ENCODE data around the gene NOP53. TPM values are rescaled to one million over a fixed set of nuclear protein-coding genes. Genes with fewer than 3 reads are reported as not detected.
"Not testable (repeated sequence)": the region's sequence is repeated elsewhere in the genome, so short reads cannot be mapped to it uniquely, and the experiment has no call there.

The NOP53 gene
- total RNA-seq, 2 donors from 2014 or later: 184 to 201 TPM

DNA sequence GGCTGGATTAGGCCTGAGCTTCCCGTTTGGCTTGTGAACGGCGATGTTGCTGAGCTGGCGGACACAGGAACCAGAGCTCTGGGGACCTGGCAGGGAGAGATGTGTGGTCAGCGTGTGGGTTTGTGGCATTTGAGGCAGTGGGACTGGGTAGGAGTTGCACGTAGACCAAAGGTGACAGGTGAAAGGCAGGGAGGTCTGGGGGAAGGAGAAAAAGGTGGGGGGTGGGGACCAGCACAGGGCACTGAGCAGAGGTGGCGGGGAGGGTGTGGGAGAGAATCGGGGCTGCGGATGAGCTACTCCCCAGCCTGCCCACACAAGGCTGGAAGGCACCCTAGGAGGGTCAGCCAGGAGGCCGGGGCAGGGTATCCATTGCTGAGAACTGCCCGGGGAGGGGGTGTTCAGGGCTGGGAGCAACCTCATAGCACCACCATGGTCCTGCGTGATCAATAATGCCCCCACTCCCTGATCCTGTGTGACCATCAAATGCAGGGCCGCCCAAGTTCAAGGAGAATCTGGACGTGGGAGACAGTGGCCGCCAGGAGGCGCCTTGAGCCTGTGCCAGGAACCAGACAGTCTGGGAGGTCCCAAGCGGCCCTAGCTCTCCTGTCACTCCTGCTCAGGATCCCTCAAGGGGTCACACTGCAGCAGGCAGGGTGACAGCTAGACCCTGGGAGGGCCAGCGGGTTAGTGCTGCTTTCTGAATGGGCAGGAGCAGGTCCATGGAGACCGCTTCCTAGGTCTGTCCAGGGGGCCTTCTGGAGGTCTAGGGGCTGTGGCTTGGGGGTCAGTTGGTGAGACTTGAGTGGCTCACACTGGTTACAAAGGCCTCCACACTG lies 20.4 kb downstream of the NOP53 start:
- intact Hi-C loops (cut with DNase I): no loop called here
- peak; percentile 91 for DNase-seq (ENCODE audit: low spot score)

DNA sequence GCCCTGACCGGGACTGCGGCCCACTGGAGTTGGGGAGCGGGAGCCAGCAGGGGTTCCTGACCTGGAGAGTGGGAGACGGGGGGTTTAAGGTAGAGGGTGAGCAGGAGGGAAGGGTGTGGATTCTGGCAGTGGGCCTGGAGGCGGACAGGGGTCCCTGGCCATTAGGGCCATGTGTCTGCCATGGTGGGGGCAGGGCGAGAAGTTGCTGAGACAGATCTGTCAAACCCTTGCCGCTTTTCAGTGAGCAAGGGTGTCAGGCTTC lies 20.9 kb downstream of the NOP53 start:
- intact Hi-C loops (cut with DNase I): no loop called here
- no peak for DNase-seq (ENCODE audit: low spot score)

DNA sequence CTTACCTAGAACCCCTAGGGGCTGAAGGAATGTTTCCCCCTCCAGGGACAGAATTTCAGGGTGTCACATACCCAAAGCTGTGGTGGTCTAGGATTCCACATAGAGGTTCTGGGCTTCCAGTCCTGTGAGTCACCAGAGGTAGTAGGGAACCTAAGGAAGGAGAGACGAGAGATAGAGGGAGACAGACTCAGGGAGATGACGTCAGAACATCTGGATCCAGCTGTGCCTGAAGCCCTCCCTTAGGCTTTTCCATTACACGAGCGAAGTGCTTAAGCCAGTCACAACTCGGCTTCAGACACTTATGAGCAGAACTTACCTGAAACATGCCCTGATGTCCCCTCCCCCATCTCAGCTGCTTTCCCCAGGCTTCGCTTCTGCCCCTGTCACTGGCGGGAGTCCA lies 21.3 kb downstream of the NOP53 start:
- no peak for DNase-seq (ENCODE audit: low spot score)
- intact Hi-C loops (cut with DNase I): no loop called here

DNA sequence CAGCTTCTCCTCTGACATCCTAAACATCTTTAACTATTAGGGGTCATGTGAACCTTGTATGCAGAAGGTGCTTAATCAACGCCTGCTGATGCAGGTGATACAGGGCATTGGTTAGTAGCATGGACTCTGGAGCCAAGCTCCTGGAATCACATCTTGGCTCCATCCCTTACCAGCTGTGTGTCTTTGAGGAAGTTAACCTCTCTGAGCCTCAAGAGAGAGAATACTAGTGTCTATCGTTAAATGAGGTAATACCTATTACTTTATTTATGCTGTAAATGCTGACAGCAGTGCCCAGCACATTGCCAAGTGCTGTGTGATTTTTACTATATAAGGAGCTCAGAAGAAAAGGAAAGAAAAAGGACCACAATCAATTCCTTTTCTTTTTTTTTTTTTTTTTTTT lies 22.0 kb downstream of the NOP53 start:
- intact Hi-C loops (cut with DNase I): no loop called here
- DNase-seq (ENCODE audit: low spot score): no peak

DNA sequence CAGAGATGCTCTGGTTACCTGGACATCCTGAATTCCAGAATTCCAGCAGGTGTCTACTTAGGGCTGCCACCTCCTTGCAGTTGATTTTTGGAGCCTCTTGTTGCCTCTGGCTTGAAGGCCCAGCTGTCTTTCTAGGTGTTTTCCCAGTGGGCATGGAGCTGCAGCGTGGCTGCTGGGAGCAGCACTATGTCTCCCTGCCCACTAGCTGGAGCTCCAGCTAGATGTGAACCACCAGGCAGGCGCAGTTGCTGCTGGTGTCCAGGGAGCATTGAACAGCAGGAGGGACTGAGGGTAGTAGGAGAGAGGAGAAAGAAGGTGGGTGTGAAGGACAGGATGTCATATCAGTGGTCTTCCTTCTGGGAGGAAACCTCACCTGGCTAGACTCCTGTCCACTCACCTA lies 23.3 kb downstream of the NOP53 start:
- DNase-seq (ENCODE audit: low spot score): no peak
- intact Hi-C loops (cut with DNase I): no loop called here

DNA sequence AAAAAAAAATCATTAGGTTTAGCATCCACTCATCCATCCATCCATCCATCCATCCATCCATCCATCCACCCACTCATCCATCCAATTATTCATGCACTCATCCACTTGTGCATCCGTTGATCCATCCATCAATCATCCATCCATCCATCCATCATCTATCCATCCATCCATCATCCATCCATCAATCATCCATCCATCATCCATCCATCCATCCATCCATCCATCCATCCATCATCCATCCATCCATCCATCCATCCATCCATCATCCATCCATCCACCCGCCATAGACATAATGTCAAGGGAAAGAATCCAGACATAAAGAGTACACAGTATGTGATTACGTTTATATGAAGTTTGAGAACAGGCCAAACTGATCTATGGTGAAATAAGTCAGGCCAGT lies 24.2 kb downstream of the NOP53 start:
- DNase-seq (ENCODE audit: low spot score): no peak
- intact Hi-C loops (cut with DNase I): no loop called here

DNA sequence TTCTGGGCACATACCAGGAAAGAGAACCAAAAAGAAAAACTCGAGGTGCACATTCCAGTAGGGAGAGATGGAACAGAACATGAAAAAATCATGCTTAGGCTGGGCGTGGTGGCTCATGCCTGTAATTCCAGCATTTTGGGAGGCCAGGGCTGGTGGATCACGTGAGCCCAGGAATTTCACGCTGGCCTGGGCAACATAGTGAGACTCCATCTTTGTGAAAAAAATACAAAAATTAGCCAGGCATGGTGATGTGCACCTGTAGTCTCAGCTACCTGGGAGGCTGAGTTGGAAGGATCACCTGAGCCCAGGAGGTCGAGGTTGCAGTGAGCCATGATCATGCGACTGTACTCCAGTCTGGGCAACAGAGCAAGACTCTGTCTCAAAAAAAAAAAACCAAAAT lies 25.9 kb downstream of the NOP53 start:
- DNase-seq (ENCODE audit: low spot score); intact Hi-C loops (cut with DNase I): not testable (repeated sequence)

DNA sequence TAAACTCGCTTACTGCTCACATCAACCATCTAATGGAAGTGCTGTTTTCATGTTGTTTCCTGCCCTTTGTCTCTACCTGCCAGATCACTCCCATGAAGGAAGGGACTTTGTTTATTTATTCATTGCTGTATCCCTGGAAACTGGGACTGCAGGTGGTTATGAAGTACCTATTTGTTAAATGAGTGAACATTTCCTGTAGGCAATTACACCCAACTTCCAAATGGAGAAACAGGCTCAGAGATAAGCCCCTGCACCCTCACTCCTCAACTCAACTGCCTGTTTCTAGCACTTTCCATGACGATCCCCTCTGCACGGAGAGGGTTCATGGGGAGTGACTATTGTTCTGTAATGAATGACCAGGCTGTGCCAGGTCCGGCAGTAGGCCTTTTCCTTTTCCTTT lies 31.2 kb downstream of the NOP53 start:
- intact Hi-C loops (cut with DNase I): no loop called here
- DNase-seq (ENCODE audit: low spot score): no peak

DNA sequence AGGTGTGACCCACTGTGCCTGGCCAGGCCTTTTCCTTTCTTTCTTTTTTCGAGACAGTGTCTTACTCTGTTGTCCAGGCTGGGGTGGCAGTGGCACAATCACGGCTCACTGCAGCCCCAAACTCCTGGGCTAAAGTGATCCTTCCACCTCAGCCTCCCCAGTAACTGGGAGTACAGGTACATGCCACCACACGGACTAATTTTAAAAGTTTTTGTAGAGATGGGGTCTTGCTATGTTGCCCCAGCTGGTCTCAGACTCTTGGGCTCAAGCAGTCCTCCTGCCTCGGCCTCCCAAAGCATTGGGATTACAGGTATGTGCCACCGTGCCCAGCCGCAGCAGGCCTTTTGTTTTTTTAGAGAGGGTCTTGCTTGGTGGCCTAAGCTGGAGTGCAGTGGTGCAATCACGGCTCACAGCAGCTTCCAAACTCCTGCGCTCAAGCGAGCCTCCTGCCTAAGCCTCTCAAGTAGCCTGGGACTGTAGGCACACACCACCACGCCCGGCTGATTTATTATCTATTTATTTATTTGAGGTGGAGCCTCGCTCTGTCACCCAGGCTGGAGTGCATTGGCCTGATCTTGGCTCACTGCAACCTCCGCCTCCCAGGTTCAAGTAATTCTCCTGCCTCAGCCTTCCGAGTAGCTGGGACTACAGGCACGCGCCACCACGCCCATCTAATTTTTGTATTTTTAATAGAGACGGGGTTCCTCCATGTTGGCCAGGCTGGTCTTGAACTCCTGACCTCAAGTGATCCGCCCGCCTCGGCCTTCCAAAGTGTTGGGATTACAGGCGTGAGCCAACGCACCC lies 32.1 kb downstream of the NOP53 start:
- DNase-seq (ENCODE audit: low spot score); intact Hi-C loops (cut with DNase I): not testable (repeated sequence)

DNA sequence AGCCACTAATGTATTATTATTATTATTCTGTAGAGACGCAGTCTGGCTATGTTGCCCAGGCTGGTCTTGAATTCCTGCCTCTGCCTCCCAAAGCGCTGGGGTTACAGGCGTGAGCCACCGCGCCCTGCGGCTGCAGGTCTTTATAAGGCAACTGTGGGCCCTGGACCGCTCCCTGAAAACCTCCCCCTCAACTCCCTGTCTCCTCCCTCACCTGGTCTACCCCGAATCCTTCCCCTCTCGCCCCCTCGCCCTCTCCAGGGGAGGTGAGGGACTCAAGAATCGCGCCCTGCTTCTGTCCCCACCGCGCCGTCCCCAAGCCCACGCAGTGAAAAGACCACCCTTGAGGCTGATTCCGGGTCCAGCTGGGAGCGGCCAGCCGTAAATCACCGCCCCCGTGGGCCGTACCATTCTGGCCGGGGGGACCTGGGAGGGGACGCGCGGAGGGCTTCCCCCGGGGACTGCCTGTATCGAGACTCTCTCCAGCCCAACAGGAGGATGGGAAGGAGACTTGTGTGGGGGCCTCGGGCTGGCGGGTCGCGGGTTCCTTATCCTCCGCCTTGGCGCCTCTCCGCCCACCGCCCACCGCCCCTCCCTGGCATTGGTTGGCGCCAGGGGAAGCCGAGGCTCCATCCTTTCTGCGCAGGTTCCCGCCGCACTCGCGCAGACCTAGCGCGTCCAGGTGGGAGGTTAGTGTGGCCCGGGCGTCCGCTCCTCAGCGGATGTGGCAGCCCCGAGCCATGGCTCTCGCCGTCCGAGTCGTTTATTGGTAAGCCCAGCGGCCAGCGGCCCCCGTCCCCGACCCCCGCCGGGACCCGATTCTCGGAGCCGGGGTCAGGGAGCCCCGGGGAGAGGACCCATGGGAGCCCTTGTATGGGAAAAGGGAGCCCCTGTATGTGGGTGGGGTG lies 33.0 kb downstream of the NOP53 start, which contains the start of gene SELENOW:
SELENOW (plus strand) TSS at position 655 of the 905 bp plus-strand sequence; CDS start at position 738, 83 bp downstream.
- DNase-seq (ENCODE audit: low spot score): peak; percentile 92
- intact Hi-C loops (cut with DNase I): no loop called here

DNA sequence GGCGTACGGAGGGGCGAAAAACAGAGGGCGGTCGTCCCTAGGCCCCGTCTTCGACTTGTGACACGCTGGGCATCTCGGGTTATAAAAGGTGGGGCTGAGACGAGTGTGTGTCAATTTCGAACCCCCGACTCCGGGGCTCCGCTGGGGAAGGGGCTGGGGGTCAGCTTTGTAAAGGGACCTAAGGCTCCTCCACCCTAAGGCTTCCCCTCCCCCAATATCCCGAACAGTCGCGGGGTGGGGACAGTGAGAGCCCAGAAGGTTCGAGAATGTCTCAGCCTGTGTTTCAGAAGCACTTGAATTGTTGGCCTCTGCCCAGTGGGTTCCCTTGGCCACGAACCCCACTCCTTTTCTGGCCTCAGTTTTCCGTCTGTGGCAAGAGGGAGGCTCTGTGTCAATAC lies 33.6 kb downstream of the NOP53 start:
- DNase-seq (ENCODE audit: low spot score): no peak
- intact Hi-C loops (cut with DNase I): no loop called here

DNA sequence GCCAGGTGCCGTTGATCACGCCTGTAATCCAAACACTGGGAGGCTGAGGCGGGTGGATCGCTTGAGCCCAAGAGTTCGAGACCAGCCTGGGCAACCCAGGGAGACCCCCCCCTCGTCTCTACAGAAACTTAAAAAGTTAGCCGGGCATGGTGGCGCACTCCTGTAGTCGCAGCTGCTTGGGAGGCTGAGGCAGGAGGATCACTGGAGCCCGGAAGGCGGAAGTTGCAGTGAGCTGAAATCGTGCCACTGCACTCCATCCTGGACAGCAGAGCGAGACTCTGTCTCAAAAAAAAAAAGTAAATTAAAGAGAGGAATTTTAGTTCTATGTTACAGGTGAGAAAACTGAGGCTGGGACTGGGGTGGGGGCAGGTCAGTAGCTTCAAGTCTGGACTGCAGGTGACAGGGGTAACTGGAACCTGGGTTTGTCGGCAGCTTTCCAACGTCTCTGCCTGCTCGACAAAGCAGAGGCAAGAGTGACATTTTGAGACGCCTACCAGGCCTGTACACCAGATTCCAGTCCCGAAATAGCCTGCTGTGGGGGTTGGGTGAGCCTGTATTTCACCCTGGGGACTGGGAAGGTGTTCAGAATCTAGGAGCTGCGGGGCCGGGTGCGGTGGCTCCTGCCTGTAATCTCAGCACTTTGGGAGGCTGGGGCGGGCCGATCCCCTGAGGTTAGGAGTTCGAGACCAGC lies 34.3 kb downstream of the NOP53 start:
- intact Hi-C loops (cut with DNase I): no loop called here
- no peak for DNase-seq (ENCODE audit: low spot score)

DNA sequence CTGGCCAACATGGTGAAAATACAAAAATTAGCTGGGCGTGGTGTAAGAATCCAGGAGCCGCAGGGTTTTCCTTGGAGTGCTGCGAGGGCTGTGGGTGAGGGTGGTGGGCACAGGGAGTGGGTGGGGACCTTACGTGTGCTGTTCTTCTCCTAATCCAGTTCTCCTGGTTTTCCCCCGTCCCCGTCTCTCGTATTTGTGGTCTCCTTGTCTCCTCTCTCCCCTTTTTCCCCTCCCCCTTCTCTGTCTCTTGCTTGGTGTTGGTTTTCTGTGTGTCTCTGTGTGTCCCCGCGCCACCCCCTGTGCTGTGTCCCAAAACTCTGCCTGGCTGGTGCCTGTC lies 34.8 kb downstream of the NOP53 start:
- intact Hi-C loops (cut with DNase I): no loop called here
- DNase-seq (ENCODE audit: low spot score): no peak

DNA sequence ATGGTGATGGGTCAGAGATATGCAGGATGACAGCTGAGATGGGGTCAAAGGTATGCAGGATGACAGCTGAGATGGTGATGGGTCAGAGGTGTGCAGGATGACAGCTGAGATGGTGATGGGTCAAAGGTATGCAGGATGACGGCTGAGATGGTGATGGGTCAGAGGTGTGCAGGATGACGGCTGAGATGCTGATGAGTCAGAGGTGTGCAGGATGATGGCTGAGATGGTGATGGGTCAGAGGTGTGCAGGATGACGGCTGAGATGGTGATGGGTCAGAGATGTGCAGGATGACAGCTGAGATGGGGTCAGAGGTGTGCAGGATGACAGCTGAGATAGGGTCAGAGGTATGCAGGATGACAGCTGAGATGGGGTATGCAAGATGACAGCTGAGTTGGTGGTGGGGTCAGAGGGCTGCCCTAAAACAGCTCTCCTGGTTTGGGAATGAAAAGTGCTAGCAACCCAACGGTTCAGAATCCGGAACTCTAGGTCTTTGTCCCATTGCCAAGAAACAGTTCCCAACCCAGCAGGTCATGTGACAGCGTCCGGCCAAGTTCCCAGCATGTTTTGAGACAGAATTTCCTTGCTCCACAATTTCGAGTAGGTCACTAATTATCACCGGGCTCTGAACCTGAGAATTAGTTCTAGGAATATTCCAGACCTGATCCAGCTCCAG lies 36.4 kb downstream of the NOP53 start:
- intact Hi-C loops (cut with DNase I): no loop called here
- DNase-seq (ENCODE audit: low spot score): no peak

DNA sequence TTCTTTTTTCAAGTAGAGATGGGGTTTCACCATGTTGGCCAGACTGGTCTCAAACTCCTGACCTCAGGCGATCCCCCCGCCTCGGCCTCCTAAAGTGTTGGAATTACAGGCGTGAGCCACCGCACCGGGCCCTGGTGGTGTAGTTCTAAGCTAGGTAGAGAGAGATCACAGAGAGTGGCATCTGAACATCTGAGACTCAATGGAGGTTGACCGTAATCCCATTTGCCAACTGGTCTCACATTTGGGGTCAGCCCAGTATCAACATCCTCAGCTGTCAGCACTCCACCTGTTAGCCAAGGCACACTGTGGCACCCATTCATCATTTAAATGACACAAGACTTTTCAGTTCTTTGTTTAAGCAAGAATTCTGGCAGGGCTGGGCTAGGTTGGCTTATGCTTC lies 41.2 kb downstream of the NOP53 start:
- DNase-seq (ENCODE audit: low spot score): no peak
- intact Hi-C loops (cut with DNase I): loop anchor here in 1 of 2 donors (5.0 kb wide), 1 partner anchor 69 kb away; no protein-coding TSS in a partner anchor

DNA sequence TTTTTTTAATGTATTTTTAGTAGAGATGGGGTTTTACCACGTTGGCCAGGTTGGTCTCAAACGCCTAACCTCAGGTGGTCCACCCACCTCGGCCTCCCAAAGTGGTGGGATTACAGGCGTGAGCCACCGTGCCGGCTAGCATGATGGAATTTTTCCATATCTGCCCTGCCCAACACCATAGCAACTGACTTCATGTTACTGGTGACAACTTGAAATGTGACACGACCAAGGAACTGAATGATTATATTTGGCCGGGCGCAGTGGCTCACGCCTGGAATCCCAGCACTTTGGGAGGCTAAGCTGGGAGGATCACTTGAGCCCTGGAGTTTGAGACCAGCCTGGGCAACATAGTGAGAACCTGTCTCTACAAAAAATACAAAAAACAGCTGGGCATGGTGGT lies 42.0 kb downstream of the NOP53 start:
- DNase-seq (ENCODE audit: low spot score): not testable (repeated sequence)
- intact Hi-C loops (cut with DNase I): loop anchor here in 1 of 2 donors (5.0 kb wide), 1 partner anchor 70 kb away; no protein-coding TSS in a partner anchor

DNA sequence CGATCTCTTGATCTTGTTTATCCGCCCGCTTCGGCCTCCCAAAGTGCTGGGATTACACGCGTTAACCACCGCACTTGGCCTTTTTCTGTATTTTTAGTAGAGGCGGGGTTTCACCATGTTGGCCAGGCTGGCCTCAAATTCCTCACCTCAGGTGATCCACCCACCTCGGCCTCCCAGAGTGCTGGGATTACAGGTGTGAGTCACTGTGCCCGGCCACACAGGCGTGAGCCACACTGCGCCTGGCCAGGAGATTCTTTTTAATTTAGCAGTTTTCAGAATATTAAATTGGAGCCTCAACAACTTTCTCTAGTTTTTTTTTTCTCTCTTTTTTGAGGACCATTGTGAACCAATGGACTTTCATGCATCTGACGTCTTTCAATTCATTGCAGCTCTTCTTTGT lies 44.5 kb downstream of the NOP53 start:
- DNase-seq (ENCODE audit: low spot score): not testable (repeated sequence)
- intact Hi-C loops (cut with DNase I): loop anchor here in 1 of 2 donors (5.0 kb wide), 1 partner anchor 73 kb away; no protein-coding TSS in a partner anchor

DNA sequence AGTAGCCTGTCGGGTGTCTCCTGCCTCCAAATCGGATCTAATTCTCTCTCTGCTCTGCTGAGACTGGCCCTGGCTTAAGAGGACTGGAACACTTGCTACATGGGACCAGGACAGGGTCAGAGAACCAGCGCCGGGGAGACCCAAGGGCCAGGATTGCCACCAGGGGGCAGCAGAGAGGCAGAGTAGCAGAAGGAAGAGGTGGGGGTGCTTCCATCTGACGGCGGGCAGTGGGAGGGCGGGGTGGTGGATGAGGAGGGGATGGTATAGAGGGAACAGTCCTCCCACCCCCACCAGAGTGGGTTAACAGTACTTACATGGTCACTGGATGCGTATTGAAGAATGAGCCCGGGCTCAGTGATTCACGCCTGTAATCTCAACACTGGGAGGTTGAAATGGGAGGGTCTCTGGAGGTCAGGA lies 45.1 kb downstream of the NOP53 start:
- intact Hi-C loops (cut with DNase I): no loop called here

DNA sequence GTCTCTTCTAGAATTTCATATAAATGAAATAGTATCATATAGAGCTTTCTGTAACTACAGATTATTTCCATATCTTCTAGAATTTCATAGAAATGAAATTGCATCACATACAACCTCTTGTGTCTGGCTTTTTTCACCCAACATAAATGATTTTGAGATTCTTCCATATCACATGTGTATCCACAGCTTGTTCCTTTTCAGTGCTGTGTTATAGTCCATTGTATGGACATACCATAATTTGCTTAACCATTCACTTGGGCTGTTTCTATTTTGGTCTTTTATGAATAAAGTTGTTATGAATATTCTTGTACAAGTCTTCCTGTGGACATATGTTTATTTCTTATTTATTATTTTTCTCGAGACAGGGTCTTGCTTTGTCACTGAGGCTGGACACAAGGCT lies 47.3 kb downstream of the NOP53 start:
- intact Hi-C loops (cut with DNase I): no loop called here

More for the DNA sequence above, 45.1 kb downstream of the NOP53 start:
- peak; percentile 93 for DNase-seq (ENCODE audit: low spot score)

More for the DNA sequence above, 47.3 kb downstream of the NOP53 start:
- no peak for DNase-seq (ENCODE audit: low spot score)

Measured in posterior vena cava (tissue), 2 donors.